ENCODE measurements around the gene MBD2.

GRCh38 chr18:54173980-54174630 is 50.4 kb downstream of the MBD2 start:
- no peak for TF ChIP-seq CTCF (optimal IDR thresholded peaks at IDR 0.05 in 1 of 3, IDR thresholded peaks at IDR 0.05 in 1 of 3, conservative IDR thresholded peaks at IDR 0.05 in 1 of 3; ENCODE audit: extremely low read depth in 1 of 3, insufficient read depth in 2 of 3, low read length in 3 of 3)
- TF ChIP-seq EZH2 (IDR thresholded peaks at IDR 0.05; ENCODE audit: low read length): no peak

All from keratinocyte (primary cell).